Mesendoderm (in vitro differentiated cells): Measurements from ENCODE around the gene PIWIL4.
"Not testable (repeated sequence)": the region's sequence is repeated elsewhere in the genome, so short reads cannot be mapped to it uniquely, and the experiment has no call there.

Source experiments
- DNase-seq: peaks from one replicate; pipeline ENCODE4 v3.0.0; 2013
- H2AK5ac ChIP-seq: 2 replicates; pipeline ENCODE4 v1.6.1; 2013; ENCODE audit warnings: low read length, inconsistent platforms
- H2BK120ac ChIP-seq: 2 replicates; pipeline ENCODE4 v1.6.1; 2013; ENCODE audit warnings: low read depth, mild to moderate bottlenecking, low read length, moderate library complexity, mixed read lengths
- H2BK15ac ChIP-seq: replicated peaks from 2 replicates; pipeline ENCODE4 v1.6.1; 2013; ENCODE audit warnings: low read depth, mild to moderate bottlenecking, moderate library complexity
- H2BK5ac ChIP-seq: 2 replicates; pipeline ENCODE4 v1.6.1; 2013; ENCODE audit warnings: low read length, inconsistent platforms
- H3K18ac ChIP-seq: 2 replicates; pipeline ENCODE4 v1.6.1; 2013; ENCODE audit warnings: mild to moderate bottlenecking, low read length, mixed read lengths
- H3K23ac ChIP-seq: one replicate; pipeline ENCODE4 v1.6.1; 2013; ENCODE audit warnings: low read length
- H3K27ac ChIP-seq: 2 replicates; pipeline ENCODE4 v1.5.1; 2013; ENCODE audit warnings: low read depth, mild to moderate bottlenecking, inconsistent platforms, low read length, moderate library complexity
- H3K27me3 ChIP-seq: 2 replicates; pipeline ENCODE4 v1.6.1; 2013; ENCODE audit warnings: low read length, control low read depth, mild to moderate bottlenecking, inconsistent platforms; ENCODE audit not compliant: insufficient read depth, poor library complexity
- H3K36me3 ChIP-seq: 2 replicates; pipeline ENCODE4 v1.6.1; 2013; ENCODE audit warnings: low read length, inconsistent platforms; ENCODE audit not compliant: control insufficient read depth, insufficient read depth
- H3K4ac ChIP-seq: one replicate; pipeline ENCODE4 v1.6.1; 2013; ENCODE audit warnings: low read depth, mild to moderate bottlenecking, low read length, moderate library complexity
- H3K4me1 ChIP-seq: 2 replicates; pipeline ENCODE4 v1.6.1; 2013; ENCODE audit warnings: low read depth, low read length, inconsistent platforms; ENCODE audit not compliant: control insufficient read depth
- H3K4me2 ChIP-seq: 2 replicates; pipeline ENCODE4 v1.6.1; 2013; ENCODE audit warnings: low read length
- H3K4me3 ChIP-seq: 2 replicates; pipeline ENCODE4 v1.5.1; 2013; ENCODE audit warnings: mild to moderate bottlenecking, low read length
- H3K56ac ChIP-seq: one replicate; pipeline ENCODE4 v1.6.1; 2013; ENCODE audit warnings: low read length
- H3K79me1 ChIP-seq: 2 replicates; pipeline ENCODE4 v1.6.1; 2013; ENCODE audit warnings: low read length, inconsistent platforms
- H3K79me2 ChIP-seq: 2 replicates; pipeline ENCODE4 v1.6.1; 2013; ENCODE audit warnings: mild to moderate bottlenecking, low read length; ENCODE audit not compliant: control insufficient read depth, insufficient read depth
- H3K9ac ChIP-seq: 2 replicates; pipeline ENCODE4 v1.6.1; 2013; ENCODE audit warnings: low read length, inconsistent platforms
- H4K5ac ChIP-seq: one replicate; pipeline ENCODE4 v1.6.1; 2013; ENCODE audit warnings: low read length
- H4K8ac ChIP-seq: one replicate; pipeline ENCODE4 v1.6.1; 2013; ENCODE audit warnings: low read depth, mild to moderate bottlenecking, control low read depth, low read length, moderate library complexity
- WGBS: extraction: QIAGEN DNeasy Blood & Tissue Kit; methylation state at CpG from one replicate; pipeline ENCODE4 v1.1.7; 2013; ENCODE audit warnings: low lambda C conversion rate, missing lambda C conversion rate; ENCODE audit not compliant: insufficient coverage; ENCODE audit errors: extremely low coverage; 5-methylcytosine and 5-hydroxymethylcytosine counted together

Gene PIWIL4

DNA sequence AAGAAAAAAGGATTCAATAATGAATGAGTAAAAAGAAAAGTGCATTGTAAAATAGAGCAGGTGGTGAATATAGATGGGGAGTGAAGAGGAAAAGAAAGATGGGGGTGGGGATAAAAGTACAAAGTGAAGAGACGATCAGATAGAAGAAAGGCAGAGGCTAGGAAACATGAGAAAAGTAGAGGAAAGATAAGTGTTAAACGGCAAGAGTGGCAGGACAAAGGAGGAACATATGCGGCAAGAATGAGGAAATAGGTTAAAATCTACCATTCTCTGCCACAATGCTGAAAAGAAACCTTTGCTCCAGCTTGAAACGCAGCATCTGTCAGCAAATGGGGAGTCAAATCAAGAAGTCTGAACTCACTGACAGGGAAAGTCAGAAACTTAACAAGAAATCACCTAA, 16.7 kb upstream of the PIWIL4 start:
- no peak overlapping the region for H2BK120ac ChIP-seq
- H3K56ac ChIP-seq: no peak overlapping the region
- H3K4ac ChIP-seq: no peak overlapping the region
- H3K4me1 ChIP-seq: no peaks in the 10 kb centered on the region
- WGBS: 100% methylated on average over 1 of the region's 4 CpGs
- no peaks in the 10 kb centered on the region for H3K36me3 ChIP-seq
- no peaks in the 10 kb centered on the region for H3K79me1 ChIP-seq
- no peak overlapping the region for H2BK15ac ChIP-seq
- no peak overlapping the region for H2AK5ac ChIP-seq
- no peak overlapping the region for H3K9ac ChIP-seq
- H3K4me3 ChIP-seq: no peak overlapping the region
- H3K27ac ChIP-seq: no peak overlapping the region
- H2BK5ac ChIP-seq: no peak overlapping the region
- no peaks in the 10 kb centered on the region for H3K79me2 ChIP-seq
- H4K5ac ChIP-seq: no peak overlapping the region
- H3K18ac ChIP-seq: no peak overlapping the region
- H3K23ac ChIP-seq: no peak overlapping the region
- DNase-seq: no peak
- H3K27me3 ChIP-seq: no peaks in the 10 kb centered on the region
- no peak overlapping the region for H4K8ac ChIP-seq
- H3K4me2 ChIP-seq: no peak overlapping the region

DNA sequence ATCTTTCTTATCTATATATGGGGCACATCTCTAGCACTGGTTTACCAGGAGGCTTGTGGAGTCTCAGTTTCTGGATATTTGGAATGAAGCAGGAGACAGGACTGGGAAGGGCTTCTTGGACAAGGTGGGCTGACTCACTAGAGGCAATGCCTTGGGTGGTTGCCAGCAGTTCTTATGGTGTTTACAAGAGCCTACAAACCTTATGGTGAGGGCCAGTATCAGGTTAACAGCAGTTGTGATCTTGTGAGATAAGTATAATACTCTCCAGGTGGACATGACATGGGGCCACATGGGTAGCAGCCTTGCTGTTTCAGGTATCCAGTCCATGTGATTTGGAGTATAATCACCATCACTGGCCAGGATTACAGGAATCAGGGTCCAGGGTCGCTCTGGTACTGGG, 13.2 kb upstream of the PIWIL4 start:
- Histone ChIP-seq H2BK5ac (no peak overlapping the region), H3K4ac (no peak overlapping the region)

DNA sequence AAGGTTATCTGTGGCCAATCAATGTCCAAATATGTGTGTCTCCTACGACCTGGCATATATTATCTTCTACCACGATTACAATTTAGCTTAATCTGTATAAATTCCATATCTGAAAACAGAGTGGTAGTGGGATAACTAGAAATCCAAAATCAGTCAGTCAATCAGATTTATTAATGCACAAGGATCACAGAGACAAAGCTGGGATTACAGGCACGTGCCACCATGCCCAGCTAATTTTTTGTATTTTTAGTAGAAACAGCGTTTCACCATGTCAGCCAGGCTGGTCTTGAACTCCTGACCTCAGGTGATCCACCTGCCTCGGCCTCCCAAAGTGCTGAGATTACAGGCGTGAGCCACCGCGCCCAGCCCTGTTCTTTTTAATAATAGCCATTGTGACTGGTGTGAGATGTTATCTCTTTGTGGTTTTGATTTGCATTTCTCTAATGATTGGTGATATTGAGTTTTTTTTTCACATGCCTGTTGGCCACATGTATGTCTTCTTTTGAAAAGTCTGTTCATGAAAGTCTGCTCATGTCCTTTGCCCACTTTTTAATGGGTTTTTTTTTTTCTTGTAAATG, 11.3 kb upstream of the PIWIL4 start:
- H2AK5ac ChIP-seq, DNase-seq, H3K56ac ChIP-seq, H3K4me2 ChIP-seq, H3K36me3 ChIP-seq, H2BK5ac ChIP-seq, H3K4ac ChIP-seq, H2BK120ac ChIP-seq, H2BK15ac ChIP-seq, H3K79me2 ChIP-seq, H3K23ac ChIP-seq, H3K18ac ChIP-seq, H3K9ac ChIP-seq, H3K79me1 ChIP-seq, H4K8ac ChIP-seq, H3K4me3 ChIP-seq, H3K27ac ChIP-seq, H3K27me3 ChIP-seq, H3K4me1 ChIP-seq, H4K5ac ChIP-seq: not testable (repeated sequence)
- no CpG with 5 or more reads among the region's 8 CpGs for WGBS

More for the DNA sequence above, 13.2 kb upstream of the PIWIL4 start:
- Histone ChIP-seq H3K4me2 (no peak overlapping the region), H3K9ac (no peak overlapping the region), H2BK120ac (no peak overlapping the region), H2AK5ac (no peak overlapping the region), H4K5ac (no peak overlapping the region), H3K56ac (no peak overlapping the region), H3K27ac (no peak overlapping the region), H3K18ac (no peak overlapping the region), H4K8ac (no peak overlapping the region), H3K79me2 (no peaks in the 10 kb centered on the region), H3K23ac (no peak overlapping the region), H3K36me3 (no peaks in the 10 kb centered on the region), H3K4me3 (no peak overlapping the region), H2BK15ac (no peak overlapping the region), H3K4me1 (no peaks in the 10 kb centered on the region), H3K27me3 (no peaks in the 10 kb centered on the region), H3K79me1 (no peaks in the 10 kb centered on the region)
- no peak for DNase-seq
- WGBS: no CpG with 5 or more reads among the region's 1 CpG

DNA sequence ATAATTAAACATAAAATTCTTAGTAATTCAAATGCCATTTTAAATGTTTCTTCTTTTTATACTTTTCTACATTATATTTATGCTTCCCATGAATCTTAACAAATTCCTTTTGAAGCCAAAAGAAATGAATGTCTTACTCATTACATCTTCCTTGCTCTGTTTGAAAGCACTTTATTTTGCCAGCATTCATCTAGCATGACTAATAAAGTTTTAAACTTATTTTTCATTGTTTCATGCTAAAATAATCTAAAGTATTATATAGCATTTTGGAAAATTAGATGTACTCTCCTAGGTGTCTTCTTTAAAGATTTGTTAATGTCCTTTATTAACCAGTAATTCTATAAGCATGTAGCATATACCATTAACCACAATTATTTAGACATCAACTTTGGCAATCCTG, 9.7 kb upstream of the PIWIL4 start:
- no peaks in the 10 kb centered on the region for H3K27me3 ChIP-seq
- H3K4ac ChIP-seq: no peak overlapping the region
- no peaks in the 10 kb centered on the region for H3K79me2 ChIP-seq
- no peak overlapping the region for H4K8ac ChIP-seq
- H3K23ac ChIP-seq: no peak overlapping the region
- no peak overlapping the region for H2AK5ac ChIP-seq
- H3K4me3 ChIP-seq: no peak overlapping the region
- H3K9ac ChIP-seq: no peak overlapping the region
- no peak overlapping the region for H4K5ac ChIP-seq
- DNase-seq: no peak
- no peak overlapping the region for H2BK120ac ChIP-seq
- no peaks in the 10 kb centered on the region for H3K36me3 ChIP-seq
- H3K79me1 ChIP-seq: no peaks in the 10 kb centered on the region
- H3K56ac ChIP-seq: no peak overlapping the region
- H2BK5ac ChIP-seq: no peak overlapping the region
- H3K27ac ChIP-seq: no peak overlapping the region
- no peaks in the 10 kb centered on the region for H3K4me1 ChIP-seq
- no peak overlapping the region for H2BK15ac ChIP-seq
- no peak overlapping the region for H3K4me2 ChIP-seq
- H3K18ac ChIP-seq: no peak overlapping the region

DNA sequence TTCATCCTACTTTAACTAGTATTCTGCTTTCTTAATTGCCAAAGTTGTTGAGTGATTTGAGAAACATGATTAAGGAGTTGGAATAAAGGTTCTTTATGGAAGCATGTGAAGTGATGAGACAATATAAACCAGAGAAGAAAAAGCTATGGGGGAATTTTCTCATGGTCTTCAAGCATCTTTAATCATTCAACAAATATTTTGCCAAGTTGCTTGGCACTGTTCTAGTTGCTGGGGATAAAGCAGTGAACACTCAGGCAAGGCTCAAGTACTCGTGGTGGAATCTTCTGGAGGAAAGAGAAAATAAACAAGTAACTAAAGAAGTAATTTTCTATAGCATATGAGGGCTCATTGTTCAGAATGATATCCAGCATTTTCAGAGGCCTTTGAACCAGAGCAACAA, 9.2 kb upstream of the PIWIL4 start:
- Histone ChIP-seq H3K27ac (no peak overlapping the region), H3K4me1 (no peaks in the 10 kb centered on the region), H2BK5ac (no peak overlapping the region), H3K18ac (no peak overlapping the region), H2AK5ac (no peak overlapping the region), H3K36me3 (no peaks in the 10 kb centered on the region), H3K23ac (no peak overlapping the region), H3K4me2 (no peak overlapping the region), H3K4me3 (no peak overlapping the region), H3K9ac (no peak overlapping the region), H4K8ac (no peak overlapping the region), H2BK15ac (no peak overlapping the region), H3K4ac (no peak overlapping the region), H3K27me3 (no peaks in the 10 kb centered on the region), H3K56ac (no peak overlapping the region), H4K5ac (no peak overlapping the region), H3K79me1 (no peaks in the 10 kb centered on the region), H2BK120ac (no peak overlapping the region), H3K79me2 (no peaks in the 10 kb centered on the region)
- no CpG with 5 or more reads among the region's 1 CpG for WGBS
- no peak for DNase-seq

DNA sequence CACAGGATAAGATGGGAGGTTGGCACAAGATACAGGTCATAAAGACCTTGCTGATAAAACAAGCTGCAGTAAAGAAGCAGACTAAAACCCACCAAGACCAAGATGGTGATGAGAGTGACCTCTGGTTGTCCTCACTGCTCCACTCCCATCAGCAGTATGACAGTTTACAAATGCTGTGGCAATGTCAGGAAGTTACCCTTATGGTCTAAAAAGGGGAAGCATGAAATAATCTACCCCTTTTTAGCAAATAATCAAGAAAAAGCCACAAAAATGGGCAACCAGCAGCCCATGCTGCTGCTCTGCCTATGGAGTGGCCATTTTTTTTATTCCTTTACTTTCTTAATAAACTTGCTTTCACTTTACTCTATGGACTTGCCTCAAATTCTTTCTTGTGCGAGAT, 8.7 kb upstream of the PIWIL4 start:
- H3K27me3 ChIP-seq: no peaks in the 10 kb centered on the region
- no peak for DNase-seq
- H3K36me3 ChIP-seq: no peaks in the 10 kb centered on the region
- no peak overlapping the region for H4K8ac ChIP-seq
- no CpG with 5 or more reads among the region's 1 CpG for WGBS
- no peaks in the 10 kb centered on the region for H3K79me2 ChIP-seq
- H3K9ac ChIP-seq: no peak overlapping the region
- no peak overlapping the region for H4K5ac ChIP-seq
- no peak overlapping the region for H2BK15ac ChIP-seq
- H3K4me2 ChIP-seq: no peak overlapping the region
- no peaks in the 10 kb centered on the region for H3K4me1 ChIP-seq
- H2AK5ac ChIP-seq: no peak overlapping the region
- H3K56ac ChIP-seq: no peak overlapping the region
- H2BK5ac ChIP-seq: no peak overlapping the region
- no peak overlapping the region for H3K27ac ChIP-seq
- H3K4ac ChIP-seq: no peak overlapping the region
- no peaks in the 10 kb centered on the region for H3K79me1 ChIP-seq
- no peak overlapping the region for H2BK120ac ChIP-seq
- H3K4me3 ChIP-seq: no peak overlapping the region
- H3K18ac ChIP-seq: no peak overlapping the region
- no peak overlapping the region for H3K23ac ChIP-seq
